LoVo (cell line): ENCODE measurements around the gene DLEC1.
A peak's percentile ranks its signal among the peaks of the same experiment; 100 is the strongest.
"Not testable (repeated sequence)": the region's sequence is repeated elsewhere in the genome, so short reads cannot be mapped to it uniquely, and the experiment has no call there.

Experiments
- DNase-seq: peaks from one replicate; pipeline ENCODE4 v3.0.0-alpha.2; 2016; ENCODE audit warnings: low spot score

Gene DLEC1

DNA sequence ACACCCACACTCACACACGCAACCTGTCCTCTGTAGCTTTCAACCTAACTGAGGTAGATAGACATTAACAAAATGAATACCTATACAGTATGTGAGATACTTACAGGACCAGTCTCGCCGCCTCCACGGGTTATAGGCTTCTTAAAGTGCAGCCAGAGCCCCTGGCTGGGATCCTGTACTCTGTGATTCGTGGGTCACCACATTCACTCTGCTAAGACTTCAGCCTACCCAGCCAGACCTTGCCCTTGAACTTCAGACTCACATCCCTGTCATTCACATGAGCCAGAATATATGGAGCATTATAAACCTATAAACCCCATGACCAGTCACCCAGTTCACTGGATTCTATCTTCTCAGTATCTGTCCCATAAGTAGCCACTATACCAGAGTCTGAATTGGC is 1.4 kb downstream of the DLEC1 start:
- DNase-seq: no peak

DNA sequence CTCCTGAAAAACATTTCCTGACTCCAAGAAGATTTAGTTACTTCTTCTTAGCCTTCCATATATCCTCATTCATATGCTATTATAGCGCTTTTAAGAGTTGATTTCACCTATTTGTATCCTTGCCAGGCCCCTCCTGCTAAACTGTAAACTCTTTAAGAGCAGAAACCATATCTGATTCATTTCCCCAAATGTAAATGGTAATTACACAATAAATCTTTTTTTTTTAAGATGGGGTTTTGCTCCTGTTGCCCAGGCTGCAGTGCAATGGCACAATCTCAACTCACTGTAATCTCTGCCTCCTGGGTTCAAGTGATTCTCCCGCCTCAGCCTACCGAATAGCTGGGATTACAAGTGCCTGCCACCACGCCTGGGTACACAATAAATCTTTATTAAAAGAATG is 4.5 kb downstream of the DLEC1 start:
- DNase-seq: no peak

DNA sequence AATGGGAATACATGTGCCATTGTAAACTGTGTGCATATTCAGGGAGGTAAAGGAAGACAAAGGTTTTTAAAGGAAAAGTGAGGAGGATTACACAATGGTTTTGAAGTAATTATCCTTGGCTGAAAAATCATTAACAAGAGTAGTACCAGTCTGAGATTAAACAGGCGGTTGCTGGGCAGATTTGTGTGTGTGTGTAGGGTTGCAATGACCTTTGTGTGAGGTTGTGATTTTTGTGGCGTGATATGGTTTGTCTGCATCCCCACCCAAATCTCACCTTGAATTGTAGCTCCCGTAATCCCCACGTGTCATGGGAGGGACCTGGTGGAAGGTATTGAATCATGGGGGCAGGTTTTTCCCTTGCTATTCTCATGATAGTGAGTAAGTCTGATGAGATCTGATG is 7.0 kb downstream of the DLEC1 start:
- DNase-seq: no peak

DNA sequence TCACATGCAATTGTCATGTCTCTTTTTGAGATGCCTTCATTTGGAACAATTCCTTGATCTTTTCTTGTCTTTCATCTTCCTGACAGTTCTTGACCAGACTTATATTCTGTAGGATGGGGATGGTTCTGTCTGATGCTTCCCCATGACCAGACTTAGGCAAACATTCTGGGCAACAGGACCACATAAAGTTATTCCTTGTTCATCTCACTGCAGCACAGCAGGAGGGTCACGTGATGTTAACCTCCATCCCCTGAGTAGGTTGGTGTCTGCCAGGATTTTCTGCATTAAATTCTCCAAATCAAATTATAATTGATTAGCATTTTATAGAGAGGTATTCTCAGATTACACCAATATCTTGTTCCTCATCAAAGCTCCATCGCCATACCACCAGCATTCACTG is 7.8 kb downstream of the DLEC1 start:
- DNase-seq: no peak

DNA sequence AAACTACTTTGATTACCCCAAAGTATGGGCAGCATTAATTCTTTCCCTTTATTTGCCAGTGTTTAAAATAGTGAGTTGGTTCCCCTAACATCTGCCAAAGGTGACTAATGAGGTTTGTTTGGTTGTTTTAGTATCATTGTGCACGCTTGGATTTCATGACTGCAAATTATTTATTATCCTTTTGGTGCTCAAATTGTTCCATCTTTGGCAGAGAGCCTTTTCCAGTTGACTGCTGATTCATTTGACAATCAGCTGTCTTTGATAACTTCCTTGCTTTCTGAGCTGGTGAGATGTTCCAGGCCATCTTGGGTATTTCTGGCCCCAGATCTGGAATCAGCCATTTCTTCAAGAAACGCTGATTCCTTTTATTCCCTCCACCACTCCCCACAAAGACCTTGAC is 8.9 kb downstream of the DLEC1 start:
- no peak for DNase-seq

DNA sequence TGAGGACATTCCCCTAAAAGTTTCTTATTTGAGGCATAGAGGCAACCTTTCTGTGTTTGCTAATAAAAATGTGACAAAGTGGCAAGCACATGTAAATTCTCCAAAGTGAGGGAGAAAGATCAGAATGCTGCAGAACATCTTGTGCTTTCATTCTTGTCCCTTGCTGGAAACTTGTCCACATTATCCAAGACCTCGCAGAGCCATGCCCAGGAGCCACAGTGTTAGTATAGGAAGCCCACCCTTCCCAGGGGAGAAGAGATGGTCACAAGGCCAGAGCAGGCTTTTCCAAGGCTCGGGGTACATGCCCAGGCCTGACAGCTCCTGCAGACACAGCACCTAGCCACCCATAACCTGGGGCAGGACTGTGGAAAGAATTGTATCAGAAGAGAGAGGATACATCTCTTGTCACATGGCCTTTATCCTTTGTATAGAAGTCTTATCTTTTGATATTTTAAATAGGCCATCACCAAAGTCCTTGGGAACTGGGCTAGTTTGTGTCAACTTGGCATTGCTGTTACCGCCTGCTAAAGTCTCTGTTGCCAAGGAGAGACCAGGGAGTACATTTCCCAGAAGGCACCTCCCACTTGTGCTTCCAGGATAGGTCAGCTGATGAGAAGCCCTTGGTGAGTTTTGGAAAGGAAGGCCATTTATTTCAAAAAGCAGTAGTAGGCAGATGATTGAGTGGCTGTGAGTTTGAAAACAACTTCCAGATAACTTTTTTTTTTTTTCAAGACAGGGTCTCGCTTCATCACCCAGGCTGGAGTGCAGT is 10.5 kb downstream of the DLEC1 start:
- DNase-seq: no peak

DNA sequence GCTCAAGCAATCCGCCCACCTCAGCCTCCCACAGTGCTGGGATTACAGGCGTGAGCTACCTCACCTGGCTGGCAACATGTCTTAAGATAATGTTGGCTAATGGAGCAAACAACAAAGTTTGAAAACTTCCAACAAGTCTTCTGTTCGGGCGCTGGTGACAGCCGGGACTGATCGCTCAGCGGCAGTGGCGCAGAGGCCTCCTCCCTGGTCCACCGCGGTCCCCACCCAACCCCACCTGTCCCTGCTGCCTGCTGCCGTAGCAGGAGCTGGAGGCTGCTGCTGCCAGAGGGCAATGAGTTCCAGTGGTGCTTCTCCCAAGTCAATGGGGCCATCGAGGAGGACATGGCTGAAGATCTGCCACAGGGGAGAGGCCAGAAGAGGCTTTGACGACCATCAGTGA is 12.1 kb downstream of the DLEC1 start:
- DNase-seq: no peak

DNA sequence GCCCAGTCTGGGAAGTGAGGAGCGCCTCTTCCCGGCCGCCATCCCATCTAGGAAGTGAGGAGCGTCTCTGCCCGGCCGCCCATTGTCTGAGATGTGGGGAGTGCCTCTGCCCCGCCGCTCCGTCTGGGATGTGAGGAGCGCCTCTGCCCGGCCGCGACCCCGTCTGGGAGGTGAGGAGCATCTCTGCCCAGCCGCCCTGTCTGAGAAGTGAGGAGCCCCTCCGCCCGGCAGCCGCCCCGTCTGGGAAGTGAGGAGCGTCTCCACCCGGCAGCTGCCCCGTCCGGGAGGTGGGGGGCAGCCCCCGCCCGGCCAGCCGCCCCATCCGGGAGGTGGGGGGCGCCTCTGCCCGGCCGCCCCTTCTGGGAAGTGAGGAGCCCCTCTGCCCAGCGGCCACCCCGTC is 14.3 kb downstream of the DLEC1 start:
- DNase-seq: not testable (repeated sequence)

DNA sequence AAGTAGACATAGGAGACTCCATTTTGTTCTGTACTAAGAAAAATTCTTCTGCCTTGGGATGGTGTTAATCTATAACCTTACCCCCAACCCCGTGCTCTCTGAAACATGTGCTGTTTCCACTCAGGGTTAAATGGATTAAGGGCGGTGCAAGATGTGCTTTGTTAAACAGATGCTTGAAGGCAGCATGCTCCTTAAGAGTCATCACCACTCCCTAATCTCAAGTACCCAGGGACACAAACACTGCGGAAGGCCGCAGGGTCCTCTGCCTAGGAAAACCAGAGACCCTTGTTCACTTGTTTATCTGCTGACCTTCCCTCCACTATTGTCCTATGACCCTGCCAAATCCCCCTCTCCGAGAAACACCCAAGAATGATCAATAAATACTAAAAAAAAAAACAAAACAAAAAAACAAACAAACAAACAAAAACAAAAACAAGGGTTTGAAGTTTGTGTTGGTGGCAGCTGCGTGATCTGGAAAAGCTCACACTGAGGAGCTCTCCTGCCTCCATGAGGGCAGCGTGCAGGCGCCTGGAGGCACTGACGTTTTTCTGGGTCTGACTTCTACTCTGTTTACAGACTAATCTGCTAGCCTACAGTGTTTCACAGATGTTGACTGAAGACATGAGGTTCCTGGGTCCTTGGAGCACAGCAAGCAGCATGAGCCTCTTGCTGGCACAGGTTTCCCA is 14.9 kb downstream of the DLEC1 start:
- DNase-seq: not testable (repeated sequence)

DNA sequence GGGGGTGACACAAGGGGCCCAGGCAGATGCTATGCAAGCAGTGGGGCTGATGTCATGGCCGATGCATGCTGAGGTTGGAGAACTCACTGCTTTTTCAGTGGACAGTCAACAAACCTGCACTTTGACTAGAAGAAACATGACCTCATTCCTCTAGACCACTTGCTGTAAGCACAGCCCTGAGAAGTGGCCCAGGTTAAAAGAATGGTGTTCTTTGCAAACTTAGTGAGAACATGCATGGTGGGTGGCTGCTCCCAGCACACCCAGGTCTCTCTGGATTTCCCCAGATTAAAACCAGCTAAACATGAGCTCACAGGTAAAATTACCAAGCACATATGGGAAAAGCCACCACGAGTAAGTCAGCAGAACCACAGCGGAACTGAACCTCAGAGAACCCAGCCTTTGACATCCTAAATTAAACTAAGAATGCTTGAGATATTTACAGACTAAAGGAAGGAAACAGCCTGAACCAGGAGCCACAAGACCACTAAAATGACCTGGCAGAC is 15.5 kb downstream of the DLEC1 start:
- no peak for DNase-seq

DNA sequence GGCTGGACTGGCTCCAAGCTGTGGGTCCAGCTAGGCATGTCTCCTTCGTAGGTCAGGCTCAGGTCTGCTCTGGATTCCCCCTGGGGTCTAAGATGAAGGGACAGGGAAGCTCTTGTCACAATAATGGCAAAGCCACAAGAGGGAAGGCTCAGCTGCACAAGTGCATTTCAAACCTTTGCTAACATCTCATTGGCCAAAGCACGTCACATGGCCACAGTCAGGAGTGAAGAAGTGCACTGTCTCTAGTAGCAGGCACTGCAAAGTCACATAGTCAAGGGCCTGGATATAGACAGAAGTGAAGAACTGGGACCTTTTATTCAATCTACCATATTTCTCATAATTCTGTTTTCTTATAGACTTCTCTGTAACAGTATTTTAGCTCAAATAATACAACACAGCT is 20.1 kb downstream of the DLEC1 start:
- DNase-seq: no peak

DNA sequence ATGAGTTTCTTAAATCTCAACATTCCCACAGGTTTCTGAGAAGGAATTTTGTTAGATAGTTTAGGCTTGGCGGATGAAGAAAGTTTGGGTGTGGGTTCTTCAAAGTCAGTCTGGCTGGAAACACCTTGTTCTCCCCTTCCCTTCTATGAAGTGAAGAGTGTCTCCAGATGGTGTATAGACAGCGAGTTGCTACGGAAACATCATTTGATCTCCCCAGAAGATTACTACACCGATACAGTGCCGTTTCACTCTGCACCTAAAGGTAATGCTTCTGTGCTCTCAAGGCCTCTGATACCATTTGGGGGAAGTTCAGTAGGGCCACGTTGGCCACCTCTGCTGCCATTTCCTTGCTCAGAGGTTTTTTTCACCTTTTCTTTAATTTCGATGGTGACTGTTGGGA is 20.6 kb downstream of the DLEC1 start:
- no peak for DNase-seq

DNA sequence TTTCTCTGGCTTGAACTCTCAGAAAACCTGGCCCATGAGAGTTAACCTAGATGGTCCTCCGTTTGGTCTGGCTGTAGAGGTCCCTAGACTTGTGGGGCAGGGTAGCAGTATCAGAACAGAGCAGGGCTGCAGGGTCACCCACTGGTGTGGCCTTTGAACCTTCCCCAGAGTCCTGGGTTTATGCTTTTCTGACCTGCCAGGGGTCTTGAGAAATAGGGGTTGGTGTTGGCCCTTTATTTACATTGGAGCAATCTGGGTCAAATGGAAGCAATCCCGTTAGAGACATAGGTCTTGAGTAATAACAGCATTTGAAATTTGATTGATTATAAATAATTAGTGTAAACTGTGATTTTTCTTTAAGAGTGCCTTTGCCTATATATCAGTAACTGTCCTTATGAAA is 23.8 kb downstream of the DLEC1 start:
- DNase-seq: no peak

DNA sequence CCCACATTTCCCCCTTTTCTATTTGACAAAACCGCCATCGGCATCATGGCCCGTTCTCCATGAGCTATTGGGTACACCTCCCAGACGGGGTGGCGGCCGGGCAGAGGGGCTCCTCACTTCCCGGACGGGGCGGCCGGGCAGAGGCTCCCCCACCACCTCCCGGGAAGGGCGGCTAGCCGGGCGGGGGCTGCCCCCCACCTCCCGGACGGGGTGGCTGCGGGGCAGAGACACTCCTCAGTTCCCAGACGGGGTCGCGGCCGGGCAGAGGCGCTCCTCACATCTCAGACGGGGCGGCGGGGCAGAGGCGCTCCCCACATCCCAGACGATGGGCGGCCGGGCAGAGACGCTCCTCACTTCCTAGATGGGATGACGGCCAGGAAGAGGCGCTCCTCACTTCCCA is 25.4 kb downstream of the DLEC1 start:
- not testable (repeated sequence) for DNase-seq

DNA sequence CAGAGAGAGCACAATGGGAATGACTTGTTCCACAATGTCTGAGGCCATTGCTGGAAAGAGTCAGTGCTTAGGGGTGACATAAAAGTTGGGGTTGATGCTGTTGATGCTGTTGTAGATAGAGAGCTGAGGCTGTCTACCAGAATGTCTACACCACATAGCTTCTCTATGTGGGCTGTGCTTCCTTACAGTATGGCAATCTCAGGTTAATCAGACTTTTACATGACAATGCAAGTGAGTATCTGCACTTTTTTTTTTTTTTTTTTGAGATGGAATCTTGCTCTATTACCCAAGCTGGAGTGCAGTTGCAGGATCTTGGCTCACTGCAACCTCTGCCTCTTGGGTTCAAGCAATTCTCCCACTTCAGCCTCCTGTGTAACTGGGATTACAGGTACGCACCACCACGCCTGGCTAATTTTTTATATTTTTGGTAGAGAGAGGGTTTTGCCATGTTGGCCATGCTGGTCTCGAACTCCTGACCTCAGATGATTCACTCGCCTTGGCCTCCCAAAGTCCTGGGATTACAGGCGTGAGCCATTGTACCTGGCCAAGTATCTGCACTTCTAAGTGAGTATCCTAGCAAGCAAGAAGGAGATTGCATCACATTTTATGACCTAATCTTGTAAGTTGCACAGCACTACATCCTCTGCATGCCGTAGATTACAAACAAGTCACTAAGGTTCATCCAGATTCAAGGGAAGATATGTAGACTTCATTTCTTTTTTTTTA is 28.7 kb downstream of the DLEC1 start:
- no peak for DNase-seq

DNA sequence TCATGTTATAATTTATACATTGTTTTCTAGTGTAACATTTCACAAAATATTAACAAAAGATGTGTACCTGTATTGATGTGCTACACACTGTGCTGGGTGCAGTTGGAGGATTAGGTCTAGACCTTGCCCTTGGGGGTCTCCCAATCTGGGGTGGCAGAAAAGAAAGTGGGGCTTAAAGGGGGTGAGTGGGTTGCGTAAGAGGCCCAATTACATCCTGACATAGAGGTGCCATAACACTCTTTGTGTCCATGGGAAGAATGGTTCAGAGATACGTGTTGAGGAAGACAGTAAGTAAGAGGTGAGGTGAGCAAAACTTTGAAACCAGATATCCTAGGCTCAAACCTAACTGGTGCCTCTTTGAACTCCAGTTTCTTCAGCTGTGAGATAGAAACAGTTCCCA is 31.0 kb downstream of the DLEC1 start:
- DNase-seq: no peak

DNA sequence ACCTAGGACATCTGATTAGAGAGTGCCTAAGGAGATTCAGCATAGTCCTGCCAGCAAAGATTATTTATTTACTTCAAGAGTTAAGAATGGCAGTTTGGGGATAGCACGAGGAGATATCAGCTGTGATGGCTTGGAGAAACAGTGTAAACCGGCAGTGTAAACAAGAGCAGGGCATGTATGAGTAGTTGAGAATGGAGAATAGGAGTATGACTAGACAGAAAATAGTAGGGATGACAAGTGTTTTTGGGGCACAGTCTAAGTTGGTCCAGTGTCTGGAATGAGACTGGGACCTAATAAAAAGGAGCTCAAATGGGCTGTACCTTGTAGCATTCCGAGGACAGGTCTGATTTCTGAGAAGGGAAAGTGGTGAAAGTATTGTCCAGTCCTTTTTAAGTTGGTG is 38.1 kb downstream of the DLEC1 start:
- DNase-seq: not testable (repeated sequence)

DNA sequence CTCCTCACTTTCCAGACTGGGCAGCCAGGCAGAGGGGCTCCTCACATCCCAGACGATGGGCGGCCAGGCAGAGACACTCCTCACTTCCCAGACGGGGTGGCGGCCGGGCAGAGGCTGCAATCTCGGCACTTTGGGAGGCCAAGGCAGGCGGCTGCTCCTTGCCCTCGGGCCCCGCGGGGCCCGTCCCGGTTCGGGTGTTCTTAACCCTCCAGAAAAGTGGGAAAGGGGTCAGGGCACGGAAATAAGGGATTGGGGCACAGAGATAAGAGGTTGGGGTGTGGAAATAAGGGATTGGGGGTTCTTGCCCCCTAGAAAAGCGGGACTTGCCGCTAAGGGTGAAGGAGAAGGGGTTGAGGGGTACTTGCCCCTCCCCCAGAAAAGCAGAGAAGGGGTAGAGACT is 43.3 kb downstream of the DLEC1 start:
- not testable (repeated sequence) for DNase-seq

DNA sequence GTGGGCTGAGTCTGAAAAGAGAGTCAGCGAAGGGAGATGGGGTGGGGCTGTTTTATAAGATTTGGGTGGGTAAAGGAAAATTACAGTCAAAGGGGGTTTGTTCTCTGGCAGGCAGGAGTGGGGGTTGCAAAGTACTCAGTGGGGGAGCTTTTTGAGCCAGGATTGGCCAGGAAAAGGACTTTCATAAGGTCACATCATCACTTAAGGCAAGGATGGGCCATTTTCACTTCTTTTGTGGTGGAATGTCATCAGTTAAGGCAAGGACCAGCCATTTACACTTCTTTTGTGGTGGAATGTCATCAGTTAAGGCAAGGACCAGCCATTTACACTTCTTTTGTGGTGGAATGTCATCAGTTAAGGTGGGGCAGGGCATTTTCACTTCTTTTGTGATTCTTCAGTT is 44.2 kb downstream of the DLEC1 start:
- DNase-seq: not testable (repeated sequence)

DNA sequence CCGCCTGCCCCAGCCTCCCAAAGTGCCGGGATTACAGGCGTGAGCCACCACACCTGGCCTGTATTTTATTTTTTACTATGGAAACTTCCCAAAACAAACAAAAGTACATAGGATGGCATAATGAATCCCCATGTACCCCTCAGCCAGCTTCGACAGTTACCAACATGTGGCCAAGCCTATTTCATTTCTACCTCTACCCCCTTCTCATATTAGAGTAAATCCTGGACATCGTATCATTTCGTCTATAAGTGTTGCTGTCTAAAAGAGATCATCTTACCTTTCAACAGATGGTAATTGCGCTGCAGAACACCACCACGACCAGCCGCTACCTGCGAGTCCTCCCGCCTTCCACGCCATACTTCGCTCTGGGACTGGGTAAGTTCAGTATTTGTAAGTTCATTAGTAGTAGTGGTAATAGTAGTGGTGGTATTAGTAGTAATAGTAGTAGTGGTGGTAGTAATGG is 44.9 kb downstream of the DLEC1 start:
- DNase-seq: no peak

DNA sequence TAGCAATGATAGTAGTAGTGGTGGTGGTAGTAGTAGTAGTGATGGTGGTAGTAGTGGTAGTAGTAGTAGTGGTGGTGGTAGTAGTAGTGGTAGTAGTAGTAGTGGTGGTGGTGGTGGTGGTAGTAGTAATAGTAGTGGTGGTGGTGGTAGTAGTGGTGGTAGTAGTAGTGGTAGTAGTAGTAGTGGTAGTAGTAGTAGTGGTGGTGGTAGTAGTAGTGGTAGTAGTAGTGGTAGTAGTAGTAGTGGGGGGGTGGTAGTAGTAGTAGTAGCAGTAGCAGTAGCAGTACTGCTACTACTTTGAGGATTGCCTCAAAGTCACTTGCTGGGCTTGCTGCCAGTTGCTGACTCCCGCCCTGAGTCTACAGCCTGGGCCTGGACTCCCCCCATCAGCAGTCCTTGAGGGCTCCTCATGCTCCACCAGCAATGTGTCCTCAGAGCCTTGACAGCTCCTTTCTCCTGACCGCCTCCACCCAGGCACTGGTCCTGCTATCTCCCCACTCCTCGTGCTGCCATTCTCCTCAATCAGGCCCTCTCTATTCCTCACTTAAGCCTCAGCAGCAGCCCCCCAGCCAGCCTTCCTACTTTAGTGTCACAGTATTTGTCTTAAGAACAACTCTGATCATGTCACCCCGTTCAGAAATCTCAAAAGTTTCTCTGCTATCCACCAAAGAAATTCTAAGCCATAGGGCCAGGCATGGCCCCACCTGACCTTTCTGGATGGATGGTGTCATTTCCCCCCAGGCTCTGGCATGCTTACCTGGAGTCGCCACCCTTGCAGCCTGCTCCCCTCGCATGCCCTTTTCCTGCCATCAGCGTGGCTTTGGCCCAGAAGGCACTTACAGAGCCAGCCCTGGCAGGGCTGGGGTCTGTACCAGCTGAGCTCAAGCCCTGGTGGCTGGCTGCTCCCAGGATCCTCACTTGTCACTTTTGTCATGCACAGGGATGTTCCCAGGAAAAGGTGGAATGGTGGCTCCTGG is 45.6 kb downstream of the DLEC1 start:
- DNase-seq: peak; percentile 64
